Measurements from ENCODE around the gene NUDT8. TPM values are rescaled to one million over a fixed set of nuclear protein-coding genes. Genes with fewer than 3 reads are reported as not detected.
A peak's percentile ranks its signal among the peaks of the same experiment; 100 is the strongest.

Gene NUDT8
- total RNA-seq, 1 experiment from 2014 or later: 13.2 TPM

DNA sequence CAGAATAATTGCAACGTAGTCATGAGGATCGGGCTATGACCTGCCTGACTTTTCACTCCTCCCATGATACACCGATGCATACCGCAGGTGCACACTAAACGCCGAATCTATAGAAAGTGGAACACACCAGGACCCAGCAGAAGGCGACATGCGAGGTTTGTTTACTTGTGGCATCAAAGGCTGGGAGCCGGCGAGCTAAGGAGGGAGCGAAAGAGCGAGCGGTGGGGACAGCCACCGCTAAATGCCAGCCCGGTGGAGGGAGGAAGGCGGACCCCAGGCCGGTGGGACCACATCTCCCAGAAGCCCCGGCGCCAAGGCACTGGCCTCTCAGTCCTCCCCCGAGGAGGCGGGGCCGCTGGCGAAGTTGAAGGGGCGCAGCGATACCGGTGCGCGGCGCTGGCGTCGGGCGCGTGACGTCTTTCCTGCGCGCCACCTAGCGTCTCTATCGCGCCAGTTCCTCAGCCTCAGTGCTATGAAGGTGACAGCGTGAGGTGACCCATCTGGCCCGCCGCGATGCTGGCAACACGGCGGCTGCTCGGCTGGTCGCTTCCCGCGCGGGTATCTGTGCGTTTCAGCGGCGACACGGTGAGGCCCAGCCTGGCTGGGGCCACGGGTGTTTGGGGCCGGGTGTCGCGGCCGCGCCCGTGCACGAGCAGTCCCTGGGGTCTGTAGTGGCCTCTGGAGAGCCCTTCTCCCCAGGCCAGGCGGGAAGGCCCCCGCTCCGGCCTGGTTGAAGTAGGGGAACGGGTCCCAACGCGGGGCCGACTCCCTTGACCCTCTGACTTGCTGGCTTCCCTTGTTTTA, 23.0 kb downstream of the NUDT8 start, which contains the start of gene NDUFV1:
NDUFV1 (plus strand) TSS at position 445 of the 804 bp plus-strand sequence; CDS start at position 514, 69 bp downstream.
- DNase-seq (ENCODE audit: low read depth, low spot score): peak; percentile 72
- peak within 1 kb of the TSS; percentile 84 for H3K27ac ChIP-seq (ENCODE audit: low read length)

GRCh38 chr11:67606093-67606491, 23.6 kb downstream of the NUDT8 start:
- DNase-seq (ENCODE audit: low read depth, low spot score): no peak
- ChIA-PET CTCF (interaction anchor here (0.7 to 1.5 kb wide), 2 partner anchors 8 to 53 kb away, joined by 3 to 11 read pairs; no protein-coding TSS in a partner anchor), POLR2A (no interaction called here)
- no TSS peak for BruUV-seq (replicated peaks)
- Histone ChIP-seq H3K4me1 (ENCODE audit: control insufficient read depth, insufficient read depth, low read length) (peaks cover 11% of the 10 kb centered on the region), H3K27me3 (ENCODE audit: control insufficient read depth, insufficient read depth, low read length) (no peaks in the 10 kb centered on the region), H3K27ac (ENCODE audit: low read length) (peak overlapping the region; percentile 77), H3K9me3 (ENCODE audit: control insufficient read depth, insufficient read depth, low read depth, low read length) (no peaks in the 10 kb centered on the region), H3K36me3 (ENCODE audit: control insufficient read depth, insufficient read depth, low read length) (no peaks in the 10 kb centered on the region; the same call in 1 of the 2 replicates), H3K4me3 (ENCODE audit: low read depth in 2 of 2, low read length in 2 of 2) (peak overlapping the region; percentile 95 to 99)
- intact Hi-C loops (cut with micrococcal nuclease; ENCODE audit: unreplicated experiment): no loop called here
- ATAC-seq: peak; percentile 19
- in situ Hi-C loops (cut with HindIII; ENCODE audit: low pct_unique_long_range_greater_than_20kb, low sequenced_read_pairs): no loop called here
- TF ChIP-seq POLR2AphosphoS5 (IDR thresholded peaks at IDR 0.05; ENCODE audit: low read depth, low read length) (no peak), TCF7L2 (IDR thresholded peaks at IDR 0.05; ENCODE audit: low read depth, low read length) (no peak), SIN3A (IDR thresholded peaks at IDR 0.05; ENCODE audit: borderline replicate concordance, insufficient read depth, low read depth, low read length) (no peak)
- TF ChIP-seq, protein P1, sequence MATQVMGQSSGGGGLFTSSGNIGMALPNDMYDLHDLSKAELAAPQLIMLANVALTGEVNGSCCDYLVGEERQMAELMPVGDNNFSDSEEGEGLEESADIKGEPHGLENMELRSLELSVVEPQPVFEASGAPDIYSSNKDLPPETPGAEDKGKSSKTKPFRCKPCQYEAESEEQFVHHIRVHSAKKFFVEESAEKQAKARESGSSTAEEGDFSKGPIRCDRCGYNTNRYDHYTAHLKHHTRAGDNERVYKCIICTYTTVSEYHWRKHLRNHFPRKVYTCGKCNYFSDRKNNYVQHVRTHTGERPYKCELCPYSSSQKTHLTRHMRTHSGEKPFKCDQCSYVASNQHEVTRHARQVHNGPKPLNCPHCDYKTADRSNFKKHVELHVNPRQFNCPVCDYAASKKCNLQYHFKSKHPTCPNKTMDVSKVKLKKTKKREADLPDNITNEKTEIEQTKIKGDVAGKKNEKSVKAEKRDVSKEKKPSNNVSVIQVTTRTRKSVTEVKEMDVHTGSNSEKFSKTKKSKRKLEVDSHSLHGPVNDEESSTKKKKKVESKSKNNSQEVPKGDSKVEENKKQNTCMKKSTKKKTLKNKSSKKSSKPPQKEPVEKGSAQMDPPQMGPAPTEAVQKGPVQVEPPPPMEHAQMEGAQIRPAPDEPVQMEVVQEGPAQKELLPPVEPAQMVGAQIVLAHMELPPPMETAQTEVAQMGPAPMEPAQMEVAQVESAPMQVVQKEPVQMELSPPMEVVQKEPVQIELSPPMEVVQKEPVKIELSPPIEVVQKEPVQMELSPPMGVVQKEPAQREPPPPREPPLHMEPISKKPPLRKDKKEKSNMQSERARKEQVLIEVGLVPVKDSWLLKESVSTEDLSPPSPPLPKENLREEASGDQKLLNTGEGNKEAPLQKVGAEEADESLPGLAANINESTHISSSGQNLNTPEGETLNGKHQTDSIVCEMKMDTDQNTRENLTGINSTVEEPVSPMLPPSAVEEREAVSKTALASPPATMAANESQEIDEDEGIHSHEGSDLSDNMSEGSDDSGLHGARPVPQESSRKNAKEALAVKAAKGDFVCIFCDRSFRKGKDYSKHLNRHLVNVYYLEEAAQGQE (IDR thresholded peaks at IDR 0.05; ENCODE audit: insufficient read depth in 1 of 2, low read depth in 2 of 2, low read length in 1 of 2): no peak

More for the DNA sequence above, 23.0 kb downstream of the NUDT8 start, which contains the start of gene NDUFV1:
- CTCF ChIA-PET: interaction anchor here (0.6 to 1.5 kb wide), 2 partner anchors 8 to 63 kb away, joined by 5 to 11 read pairs; no protein-coding TSS in a partner anchor
- peaks cover 11% of the 10 kb centered on the region for H3K4me1 ChIP-seq (ENCODE audit: control insufficient read depth, insufficient read depth, low read length)
- TF ChIP-seq, protein P2, sequence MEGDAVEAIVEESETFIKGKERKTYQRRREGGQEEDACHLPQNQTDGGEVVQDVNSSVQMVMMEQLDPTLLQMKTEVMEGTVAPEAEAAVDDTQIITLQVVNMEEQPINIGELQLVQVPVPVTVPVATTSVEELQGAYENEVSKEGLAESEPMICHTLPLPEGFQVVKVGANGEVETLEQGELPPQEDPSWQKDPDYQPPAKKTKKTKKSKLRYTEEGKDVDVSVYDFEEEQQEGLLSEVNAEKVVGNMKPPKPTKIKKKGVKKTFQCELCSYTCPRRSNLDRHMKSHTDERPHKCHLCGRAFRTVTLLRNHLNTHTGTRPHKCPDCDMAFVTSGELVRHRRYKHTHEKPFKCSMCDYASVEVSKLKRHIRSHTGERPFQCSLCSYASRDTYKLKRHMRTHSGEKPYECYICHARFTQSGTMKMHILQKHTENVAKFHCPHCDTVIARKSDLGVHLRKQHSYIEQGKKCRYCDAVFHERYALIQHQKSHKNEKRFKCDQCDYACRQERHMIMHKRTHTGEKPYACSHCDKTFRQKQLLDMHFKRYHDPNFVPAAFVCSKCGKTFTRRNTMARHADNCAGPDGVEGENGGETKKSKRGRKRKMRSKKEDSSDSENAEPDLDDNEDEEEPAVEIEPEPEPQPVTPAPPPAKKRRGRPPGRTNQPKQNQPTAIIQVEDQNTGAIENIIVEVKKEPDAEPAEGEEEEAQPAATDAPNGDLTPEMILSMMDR (IDR thresholded peaks at IDR 0.05): peak; percentile 71; the same call in 1 of the 2 replicates
- TF ChIP-seq, protein P1 (IDR thresholded peaks at IDR 0.05; ENCODE audit: insufficient read depth in 1 of 2, low read depth in 2 of 2, low read length in 1 of 2): 0 out of 4 replicates have a peak, but pooled peaks of 1 of the 2 experiments have one; percentile 10
- TF ChIP-seq SIN3A (IDR thresholded peaks at IDR 0.05; ENCODE audit: borderline replicate concordance, insufficient read depth, low read depth, low read length) (peak; percentile 92; the same call in 1 of the 2 replicates), POLR2AphosphoS5 (IDR thresholded peaks at IDR 0.05; ENCODE audit: low read depth, low read length) (peak; percentile 86), TCF7L2 (IDR thresholded peaks at IDR 0.05; ENCODE audit: low read depth, low read length) (peak; percentile 80)
- H3K4me3 ChIP-seq (ENCODE audit: low read depth in 2 of 2, low read length in 2 of 2): peak within 1 kb of the TSS; percentile 95 to 99
- peak; percentile 100 for ATAC-seq
- POLR2A ChIA-PET: no interaction called here
- intact Hi-C loops (cut with micrococcal nuclease; ENCODE audit: unreplicated experiment): no loop called here
- no peaks in the 10 kb centered on the region for H3K27me3 ChIP-seq (ENCODE audit: control insufficient read depth, insufficient read depth, low read length)
- in situ Hi-C loops (cut with HindIII; ENCODE audit: low pct_unique_long_range_greater_than_20kb, low sequenced_read_pairs): no loop called here
- no TSS peak for BruUV-seq (replicated peaks)
- no peaks in the 10 kb centered on the region for H3K9me3 ChIP-seq (ENCODE audit: control insufficient read depth, insufficient read depth, low read depth, low read length)
- no peaks in the 10 kb centered on the region; the same call in 1 of the 2 replicates for H3K36me3 ChIP-seq (ENCODE audit: control insufficient read depth, insufficient read depth, low read length)
